Measurements from ENCODE around the gene PIP4K2B.

DNA sequence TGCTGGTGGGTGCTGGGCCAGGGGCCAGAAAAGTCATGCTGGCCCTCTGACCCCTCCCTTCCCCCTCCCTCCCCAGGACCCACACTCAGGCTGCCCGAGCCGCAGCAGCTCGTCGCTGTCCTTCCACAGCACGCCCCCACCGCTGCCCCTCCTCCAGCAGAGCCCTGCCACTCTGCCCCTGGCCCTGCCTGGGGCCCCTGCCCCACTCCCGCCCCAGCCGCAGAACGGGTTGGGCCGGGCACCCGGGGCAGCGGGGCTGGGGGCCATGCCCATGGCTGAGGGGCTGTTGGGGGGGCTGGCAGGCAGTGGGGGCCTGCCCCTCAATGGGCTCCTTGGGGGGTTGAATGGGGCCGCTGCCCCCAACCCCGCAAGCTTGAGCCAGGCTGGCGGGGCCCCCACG, 77.6 kb downstream of the PIP4K2B start:
- TF ChIP-seq, protein P1, sequence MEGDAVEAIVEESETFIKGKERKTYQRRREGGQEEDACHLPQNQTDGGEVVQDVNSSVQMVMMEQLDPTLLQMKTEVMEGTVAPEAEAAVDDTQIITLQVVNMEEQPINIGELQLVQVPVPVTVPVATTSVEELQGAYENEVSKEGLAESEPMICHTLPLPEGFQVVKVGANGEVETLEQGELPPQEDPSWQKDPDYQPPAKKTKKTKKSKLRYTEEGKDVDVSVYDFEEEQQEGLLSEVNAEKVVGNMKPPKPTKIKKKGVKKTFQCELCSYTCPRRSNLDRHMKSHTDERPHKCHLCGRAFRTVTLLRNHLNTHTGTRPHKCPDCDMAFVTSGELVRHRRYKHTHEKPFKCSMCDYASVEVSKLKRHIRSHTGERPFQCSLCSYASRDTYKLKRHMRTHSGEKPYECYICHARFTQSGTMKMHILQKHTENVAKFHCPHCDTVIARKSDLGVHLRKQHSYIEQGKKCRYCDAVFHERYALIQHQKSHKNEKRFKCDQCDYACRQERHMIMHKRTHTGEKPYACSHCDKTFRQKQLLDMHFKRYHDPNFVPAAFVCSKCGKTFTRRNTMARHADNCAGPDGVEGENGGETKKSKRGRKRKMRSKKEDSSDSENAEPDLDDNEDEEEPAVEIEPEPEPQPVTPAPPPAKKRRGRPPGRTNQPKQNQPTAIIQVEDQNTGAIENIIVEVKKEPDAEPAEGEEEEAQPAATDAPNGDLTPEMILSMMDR (conservative IDR thresholded peaks at IDR 0.05; ENCODE audit: low read length), result no peak
- no peak for TF ChIP-seq EZH2phosphoT487 (IDR thresholded peaks at IDR 0.05; ENCODE audit: borderline replicate concordance, low read depth, low read length)

Measured in OCI-LY7 (cell line).